KMS-11 (cell line): ENCODE measurements around the gene RUVBL2.

Source experiments
- H2AFZ ChIP-seq: fragments of 200-600 bp; sonication (generic); 2 replicates; pipeline ENCODE4 v1.6.1; 2016; ENCODE audit warnings: antibody characterized with exemption, mixed run types, low read depth
- H3K27ac ChIP-seq: fragments of 200-600 bp; sonication (generic); 2 replicates; pipeline ENCODE4 v1.6.1; 2016; ENCODE audit warnings: mild to moderate bottlenecking, mixed run types
- H3K27me3 ChIP-seq: fragments of 200-600 bp; sonication (generic); 2 replicates; pipeline ENCODE4 v1.6.1; 2017; ENCODE audit warnings: mild to moderate bottlenecking, low read depth, mixed run types, moderate library complexity; ENCODE audit not compliant: insufficient read depth
- H3K36me3 ChIP-seq: fragments of 200-600 bp; sonication (generic); 2 replicates; pipeline ENCODE4 v1.6.1; 2017; ENCODE audit warnings: mild to moderate bottlenecking, mixed run types; ENCODE audit not compliant: insufficient read depth
- H3K4me1 ChIP-seq: fragments of 200-600 bp; sonication (generic); 2 replicates; pipeline ENCODE4 v1.6.1; 2016; ENCODE audit warnings: mild to moderate bottlenecking, low read depth, mixed run types; ENCODE audit not compliant: poor library complexity, severe bottlenecking
- H3K4me2 ChIP-seq: fragments of 200-600 bp; sonication (generic); 2 replicates; pipeline ENCODE4 v1.7.0; 2016; ENCODE audit warnings: mild to moderate bottlenecking, mixed run types
- H3K4me3 ChIP-seq: fragments of 200-600 bp; sonication (generic); IDR thresholded peaks from 2 replicates; pipeline ENCODE4 v1.6.1; 2017; ENCODE audit warnings: low read depth, low read length, mixed read lengths; ENCODE audit not compliant: insufficient read depth
- H3K79me2 ChIP-seq: fragments of 200-600 bp; sonication (generic); 2 replicates; pipeline ENCODE4 v1.6.1; 2016; ENCODE audit warnings: low read depth, mixed run types; ENCODE audit not compliant: insufficient read depth
- H3K9ac ChIP-seq: fragments of 200-600 bp; sonication (generic); 2 replicates; pipeline ENCODE4 v1.6.1; 2016; ENCODE audit warnings: mild to moderate bottlenecking, mixed run types
- H4K20me1 ChIP-seq: fragments of 200-600 bp; sonication (generic); 2 replicates; pipeline ENCODE4 v1.6.1; 2016; ENCODE audit warnings: mild to moderate bottlenecking, mixed run types; ENCODE audit not compliant: insufficient read depth
- CTCF ChIP-seq: fragments of 200-600 bp; sonication (generic); conservative IDR thresholded peaks from 2 replicates; pipeline ENCODE4 v1.6.1; 2017; ENCODE audit warnings: low read depth, mild to moderate bottlenecking, antibody characterized with exemption, low read length, moderate library complexity, mixed read lengths

Gene RUVBL2

GRCh38 chr19:48985711-48986110, 8.0 kb upstream of the RUVBL2 start:
- Histone ChIP-seq H4K20me1 (no peaks in the 10 kb centered on the region), H3K27ac (no peak overlapping the region), H3K9ac (no peak overlapping the region), H3K4me3 (no peak overlapping the region), H3K36me3 (no peaks in the 10 kb centered on the region), H3K4me1 (no peaks in the 10 kb centered on the region), H3K4me2 (no peak overlapping the region), H3K79me2 (no peaks in the 10 kb centered on the region), H3K27me3 (no peaks in the 10 kb centered on the region), H2AFZ (no peak overlapping the region)
- no peak for TF ChIP-seq CTCF

GRCh38 chr19:48986211-48986610, 7.5 kb upstream of the RUVBL2 start:
- Histone ChIP-seq H3K27ac (no peak overlapping the region), H4K20me1 (no peaks in the 10 kb centered on the region), H3K4me1 (no peaks in the 10 kb centered on the region), H3K79me2 (0 out of 2 replicates have a peak, but pooled peaks cover 3% of the 10 kb centered on the region), H3K4me3 (no peak overlapping the region), H3K27me3 (no peaks in the 10 kb centered on the region), H2AFZ (no peak overlapping the region), H3K36me3 (no peaks in the 10 kb centered on the region), H3K4me2 (no peak overlapping the region), H3K9ac (no peak overlapping the region)
- no peak for TF ChIP-seq CTCF

- TF ChIP-seq CTCF: no peak
- Histone ChIP-seq H3K9ac (no peak overlapping the region), H3K4me1 (peaks cover 5% of the 10 kb centered on the region), H3K4me2 (no peak overlapping the region), H3K79me2 (peaks cover 14% of the 10 kb centered on the region; the same call in 1 of the 2 replicates), H3K27me3 (no peaks in the 10 kb centered on the region), H3K27ac (no peak overlapping the region), H4K20me1 (no peaks in the 10 kb centered on the region), H3K4me3 (no peak overlapping the region), H2AFZ (no peak overlapping the region), H3K36me3 (no peaks in the 10 kb centered on the region)
These were observed 6.4 kb upstream of the RUVBL2 start for GRCh38 chr19:48987323-48987722.

- Histone ChIP-seq H2AFZ (no peak overlapping the region), H3K27ac (no peak overlapping the region), H3K27me3 (no peaks in the 10 kb centered on the region), H4K20me1 (no peaks in the 10 kb centered on the region), H3K36me3 (no peaks in the 10 kb centered on the region), H3K9ac (no peak overlapping the region), H3K4me3 (no peak overlapping the region), H3K79me2 (peaks cover 21% of the 10 kb centered on the region; the same call in 1 of the 2 replicates), H3K4me1 (peaks cover 5% of the 10 kb centered on the region), H3K4me2 (no peak overlapping the region)
- TF ChIP-seq CTCF: no peak
These were observed 5.4 kb upstream of the RUVBL2 start for GRCh38 chr19:48988286-48988685.

GRCh38 chr19:48988860-48989259, 4.8 kb upstream of the RUVBL2 start:
- Histone ChIP-seq H3K36me3 (no peaks in the 10 kb centered on the region), H3K9ac (no peak overlapping the region), H3K4me3 (no peak overlapping the region), H3K4me1 (peaks cover 5% of the 10 kb centered on the region), H3K79me2 (peaks cover 23% of the 10 kb centered on the region), H2AFZ (no peak overlapping the region), H3K27me3 (no peaks in the 10 kb centered on the region), H3K4me2 (no peak overlapping the region), H3K27ac (no peak overlapping the region), H4K20me1 (no peaks in the 10 kb centered on the region)
- no peak for TF ChIP-seq CTCF
